ENCODE data around the gene ANKRD53.

ANKRD53 gene

GRCh38 chr2:70978341-70979179, at the start of gene ANKRD53:
Gene ANKRD53 (plus strand): TSS chr2:70978630. CDS start chr2:70978646, 16 bp downstream.
- peak; percentile 74 for DNase-seq

- DNase-seq: no peak
Observed at GRCh38 chr2:70930371-70931329, 47.8 kb upstream of the ANKRD53 start.

- no peak for DNase-seq
Observed at GRCh38 chr2:70931376-70932000, 46.9 kb upstream of the ANKRD53 start.

- DNase-seq: no peak
Observed at GRCh38 chr2:70932631-70933230, 45.7 kb upstream of the ANKRD53 start.

GRCh38 chr2:70934981-70935380, 43.4 kb upstream of the ANKRD53 start:
- DNase-seq: no peak

GRCh38 chr2:70935468-70936164, 42.8 kb upstream of the ANKRD53 start, which contains the start of gene ATP6V1B1:
Gene ATP6V1B1 (plus strand): TSS chr2:70935900. CDS start chr2:70935955, 55 bp downstream.
- peak; percentile 55 for DNase-seq

- peak; percentile 51 for DNase-seq
Observed at GRCh38 chr2:70936165-70936978, 42.1 kb upstream of the ANKRD53 start.

- no peak for DNase-seq
Observed at GRCh38 chr2:70936979-70937811, 41.2 kb upstream of the ANKRD53 start.

GRCh38 chr2:70937866-70938585, 40.4 kb upstream of the ANKRD53 start:
- no peak for DNase-seq

GRCh38 chr2:70938586-70938950, 39.9 kb upstream of the ANKRD53 start:
- DNase-seq: no peak

- DNase-seq: no peak
Observed at GRCh38 chr2:70939001-70939838, 39.2 kb upstream of the ANKRD53 start.

- DNase-seq: no peak
Observed at GRCh38 chr2:70939839-70940580, 38.4 kb upstream of the ANKRD53 start.

- no peak for DNase-seq
Observed at GRCh38 chr2:70941186-70941585, 37.2 kb upstream of the ANKRD53 start.

- no peak for DNase-seq
Observed at GRCh38 chr2:70941701-70942100, 36.7 kb upstream of the ANKRD53 start.

GRCh38 chr2:70942396-70943204, 35.8 kb upstream of the ANKRD53 start:
- no peak for DNase-seq

- DNase-seq: no peak
Observed at GRCh38 chr2:70943205-70943871, 35.1 kb upstream of the ANKRD53 start.
